ENCODE data around the gene NEDD9. TPM values are rescaled to one million over a fixed set of nuclear protein-coding genes. Genes with fewer than 3 reads are reported as not detected.

NEDD9 gene
- total and polyA plus RNA-seq, 10 of the 15 experiments (the other 5 are each of a cell fraction or from before 2014, with no cell fraction given): 4.9 to 92.6 (median 14.6) TPM

GRCh38 chr6:11139051-11139960, 93.2 kb downstream of the NEDD9 start:
- no peak overlapping the region for H2AFZ ChIP-seq (ENCODE audit: control insufficient read depth, low read depth, low read length)
- no peaks in the 10 kb centered on the region for H3K27me3 ChIP-seq (replicated peaks in 1 of 2; ENCODE audit: control insufficient read depth in 2 of 2, insufficient read depth in 2 of 2, low read length in 1 of 2)
- no peaks in the 10 kb centered on the region for H3K9me3 ChIP-seq (replicated peaks; ENCODE audit: control insufficient read depth, insufficient read depth, low read length)
- ChIA-PET CTCF (interaction anchor here (0.7 to 1.2 kb wide), 4 partner anchors 356 to 437 kb away, joined by 3 to 7 read pairs (median 5); no protein-coding TSS in a partner anchor), RAD21 (ENCODE audit: unreplicated experiment) (interaction anchor here (2.7 kb wide), 1 partner anchor 356 kb away, joined by 19 read pairs; no protein-coding TSS in a partner anchor), SMC1A (ENCODE audit: uncharacterized antibody, unreplicated experiment) (interaction anchor here (0.6 to 1.9 kb wide), 5 partner anchors 12 to 436 kb away, joined by 3 to 7 read pairs (median 3); no protein-coding TSS in a partner anchor), POLR2A (interaction anchor here (0.9 kb wide), 1 partner anchor 443 kb away, joined by 3 read pairs; no protein-coding TSS in a partner anchor)
- no peak for FAIRE-seq
- DNase-seq (ENCODE audit: low read depth, low spot score): no peak
- H3K4me1 ChIP-seq (ENCODE audit: control insufficient read depth, insufficient read depth, low read length): peaks cover 5% of the 10 kb centered on the region; the same call in 1 of the 2 replicates
- in situ Hi-C loops (cut with MboI) (no loop called here), intact Hi-C loops (cut with micrococcal nuclease; ENCODE audit: unreplicated experiment) (no loop called here)
- ATAC-seq: peak; percentile 80
- H3K4me2 ChIP-seq (ENCODE audit: control insufficient read depth, insufficient read depth): no peak overlapping the region
- H3K79me2 ChIP-seq (ENCODE audit: control insufficient read depth, insufficient read depth, low read length): no peaks in the 10 kb centered on the region
- no peak overlapping the region for H3K9ac ChIP-seq (ENCODE audit: control insufficient read depth, insufficient read depth, low read length)
- WGBS (ENCODE audit: insufficient coverage, insufficient replicate concordance, low lambda C conversion rate, missing lambda C conversion rate): 64% methylated on average over 3 of the region's 3 CpGs
- H4K20me1 ChIP-seq (ENCODE audit: control insufficient read depth, insufficient read depth): no peaks in the 10 kb centered on the region
- H3K27ac ChIP-seq (ENCODE audit: control insufficient read depth, insufficient read depth): no peak overlapping the region
- BruUV-seq (replicated peaks): no TSS peak
- no peak overlapping the region for H3K4me3 ChIP-seq
- peaks cover 5 to 7% of the 10 kb centered on the region in 2 experiments for H3K36me3 ChIP-seq (ENCODE audit: control insufficient read depth in 2 of 2, insufficient read depth in 2 of 2, low read length in 1 of 2)
- TF ChIP-seq LARP7 (IDR thresholded peaks at IDR 0.05): no peak
- TF ChIP-seq YBX1 (IDR thresholded peaks at IDR 0.05): no peak
- no peak for TF ChIP-seq CBFB (IDR thresholded peaks at IDR 0.05; ENCODE audit: low read depth)
- TF ChIP-seq, protein P1, sequence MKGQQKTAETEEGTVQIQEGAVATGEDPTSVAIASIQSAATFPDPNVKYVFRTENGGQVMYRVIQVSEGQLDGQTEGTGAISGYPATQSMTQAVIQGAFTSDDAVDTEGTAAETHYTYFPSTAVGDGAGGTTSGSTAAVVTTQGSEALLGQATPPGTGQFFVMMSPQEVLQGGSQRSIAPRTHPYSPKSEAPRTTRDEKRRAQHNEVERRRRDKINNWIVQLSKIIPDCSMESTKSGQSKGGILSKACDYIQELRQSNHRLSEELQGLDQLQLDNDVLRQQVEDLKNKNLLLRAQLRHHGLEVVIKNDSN (IDR thresholded peaks at IDR 0.05; ENCODE audit: borderline replicate concordance, extremely low read length, insufficient read depth, low read depth, low read length): no peak
- TF ChIP-seq SREBF1 (IDR thresholded peaks at IDR 0.05; ENCODE audit: low read length): no peak
- TF ChIP-seq MYC (IDR thresholded peaks at IDR 0.05; ENCODE audit: insufficient read depth, insufficient read length, insufficient replicate concordance, low read length, severe bottlenecking): no peak
- TF ChIP-seq NFYB (IDR thresholded peaks at IDR 0.05; ENCODE audit: insufficient read depth, low read depth, low read length): no peak
- TF ChIP-seq FOXM1 (IDR thresholded peaks at IDR 0.05; ENCODE audit: low read depth, low read length): peak; percentile 54; the same call in 1 of the 2 replicates
- TF ChIP-seq NFXL1 (IDR thresholded peaks at IDR 0.05; ENCODE audit: borderline replicate concordance): no peak
- TF ChIP-seq CBX3 (IDR thresholded peaks at IDR 0.05; ENCODE audit: borderline replicate concordance, low read depth): no peak
- TF ChIP-seq RUNX3 (IDR thresholded peaks at IDR 0.05; ENCODE audit: low read length): peak; percentile 37; the same call in 1 of the 2 replicates
- no peak for TF ChIP-seq EGR1 (IDR thresholded peaks at IDR 0.05; ENCODE audit: borderline replicate concordance in 1 of 2, low read depth in 2 of 2, low read length in 2 of 2)
- no peak for TF ChIP-seq ZBTB40 (IDR thresholded peaks at IDR 0.05; ENCODE audit: borderline replicate concordance)
- TF ChIP-seq, protein P2, sequence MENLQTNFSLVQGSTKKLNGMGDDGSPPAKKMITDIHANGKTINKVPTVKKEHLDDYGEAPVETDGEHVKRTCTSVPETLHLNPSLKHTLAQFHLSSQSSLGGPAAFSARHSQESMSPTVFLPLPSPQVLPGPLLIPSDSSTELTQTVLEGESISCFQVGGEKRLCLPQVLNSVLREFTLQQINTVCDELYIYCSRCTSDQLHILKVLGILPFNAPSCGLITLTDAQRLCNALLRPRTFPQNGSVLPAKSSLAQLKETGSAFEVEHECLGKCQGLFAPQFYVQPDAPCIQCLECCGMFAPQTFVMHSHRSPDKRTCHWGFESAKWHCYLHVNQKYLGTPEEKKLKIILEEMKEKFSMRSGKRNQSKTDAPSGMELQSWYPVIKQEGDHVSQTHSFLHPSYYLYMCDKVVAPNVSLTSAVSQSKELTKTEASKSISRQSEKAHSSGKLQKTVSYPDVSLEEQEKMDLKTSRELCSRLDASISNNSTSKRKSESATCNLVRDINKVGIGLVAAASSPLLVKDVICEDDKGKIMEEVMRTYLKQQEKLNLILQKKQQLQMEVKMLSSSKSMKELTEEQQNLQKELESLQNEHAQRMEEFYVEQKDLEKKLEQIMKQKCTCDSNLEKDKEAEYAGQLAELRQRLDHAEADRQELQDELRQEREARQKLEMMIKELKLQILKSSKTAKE (IDR thresholded peaks at IDR 0.05; ENCODE audit: low read depth, poor library complexity, severe bottlenecking): no peak
- no peak for TF ChIP-seq TCF7 (IDR thresholded peaks at IDR 0.05; ENCODE audit: borderline replicate concordance)
- TF ChIP-seq KDM1A (IDR thresholded peaks at IDR 0.05; ENCODE audit: borderline replicate concordance): no peak

All from GM12878 (cell line).